Activated T-cell treated with anti-CD3 and anti-CD28 coated beads, Interleukin-2, amount 50 U/mL, for 48 hours (primary cell): ENCODE data around the gene REXO1.

Experiments
- DNase-seq, 2 experiments: peaks; one replicate each; pipeline ENCODE4 v3.0.0-alpha.2; 2020

The REXO1 gene

GRCh38 chr19:1846517-1847204 is 1.6 kb downstream of the REXO1 start:
- no peak for DNase-seq

- DNase-seq = no peak
Observed at GRCh38 chr19:1845642-1846041, 2.6 kb downstream of the REXO1 start.

GRCh38 chr19:1845125-1845515 is 3.2 kb downstream of the REXO1 start:
- DNase-seq = no peak

GRCh38 chr19:1844513-1845124 is 3.7 kb downstream of the REXO1 start:
- no peak for DNase-seq

- no peak for DNase-seq
Observed at GRCh38 chr19:1843646-1844394, 4.5 kb downstream of the REXO1 start.

GRCh38 chr19:1843116-1843515 is 5.2 kb downstream of the REXO1 start:
- DNase-seq = no peak

- DNase-seq = no peak
Observed at GRCh38 chr19:1841209-1841924, 6.9 kb downstream of the REXO1 start.

GRCh38 chr19:1840541-1841115 is 7.7 kb downstream of the REXO1 start:
- no peak for DNase-seq

GRCh38 chr19:1839658-1840540 is 8.4 kb downstream of the REXO1 start:
- no peak for DNase-seq

- peak; percentile 83 to 85 for DNase-seq
Observed at GRCh38 chr19:1837625-1838105, 10.6 kb downstream of the REXO1 start.

GRCh38 chr19:1837222-1837565 is 11.1 kb downstream of the REXO1 start:
- DNase-seq = no peak

- no peak for DNase-seq
Observed at GRCh38 chr19:1836458-1837221, 11.6 kb downstream of the REXO1 start.

GRCh38 chr19:1833540-1833939 is 14.7 kb downstream of the REXO1 start:
- DNase-seq = no peak

- no peak for DNase-seq
Observed at GRCh38 chr19:1832046-1832663, 16.1 kb downstream of the REXO1 start.

GRCh38 chr19:1830978-1831377 is 17.3 kb downstream of the REXO1 start:
- DNase-seq = no peak

- DNase-seq = no peak
Observed at GRCh38 chr19:1830568-1830967, 17.7 kb downstream of the REXO1 start.

- no peak for DNase-seq
Observed at GRCh38 chr19:1829958-1830357, 18.3 kb downstream of the REXO1 start.

GRCh38 chr19:1828279-1829238 is 19.7 kb downstream of the REXO1 start:
- DNase-seq = no peak

- no peak for DNase-seq
Observed at GRCh38 chr19:1827566-1828278, 20.6 kb downstream of the REXO1 start.
